OCI-M2 (cell line): ENCODE results near the gene ATXN7L3.

Source experiments
- DNase-seq: peaks from one replicate; lab custom pipeline; 2025; ENCODE audit not compliant: unreplicated experiment; lab: John Stamatoyannopoulos, UW

ATXN7L3 gene

GRCh38 chr17:44218344-44219107 is 18.8 kb upstream of the ATXN7L3 start:
- DNase-seq: no peak

GRCh38 chr17:44217738-44218343 is 18.2 kb upstream of the ATXN7L3 start:
- no peak for DNase-seq

- no peak for DNase-seq
Measured at GRCh38 chr17:44216694-44217093, 17.0 kb upstream of the ATXN7L3 start.

GRCh38 chr17:44216173-44216572 is 16.5 kb upstream of the ATXN7L3 start:
- no peak for DNase-seq

- no peak for DNase-seq
Measured at GRCh38 chr17:44214896-44215295, 15.2 kb upstream of the ATXN7L3 start.

- no peak for DNase-seq
Measured at GRCh38 chr17:44214230-44214494, 14.5 kb upstream of the ATXN7L3 start.

- DNase-seq: no peak
Measured at GRCh38 chr17:44213403-44214229, 13.9 kb upstream of the ATXN7L3 start.

GRCh38 chr17:44212507-44213402 is 13.1 kb upstream of the ATXN7L3 start:
- no peak for DNase-seq

- DNase-seq: no peak
Measured at GRCh38 chr17:44211281-44212265, 11.9 kb upstream of the ATXN7L3 start.

- DNase-seq: no peak
Measured at GRCh38 chr17:44210342-44211192, 10.9 kb upstream of the ATXN7L3 start.

GRCh38 chr17:44209786-44210341 is 10.2 kb upstream of the ATXN7L3 start:
- DNase-seq: no peak

- no peak for DNase-seq
Measured at GRCh38 chr17:44207743-44208142, 8.1 kb upstream of the ATXN7L3 start.

GRCh38 chr17:44207319-44207718 is 7.6 kb upstream of the ATXN7L3 start:
- no peak for DNase-seq

GRCh38 chr17:44206825-44207155 is 7.1 kb upstream of the ATXN7L3 start:
- DNase-seq: no peak

- DNase-seq: no peak
Measured at GRCh38 chr17:44205962-44206824, 6.5 kb upstream of the ATXN7L3 start.

GRCh38 chr17:44204441-44204882 is 4.8 kb upstream of the ATXN7L3 start:
- DNase-seq: no peak

- DNase-seq: no peak
Measured at GRCh38 chr17:44203731-44204440, 4.2 kb upstream of the ATXN7L3 start.
